Occipital lobe (tissue), 2 donors: ENCODE measurements around the gene PLEKHB2. TPM values are rescaled to one million over a fixed set of nuclear protein-coding genes. Genes with fewer than 3 reads are reported as not detected.

Source experiments
- small RNA-seq: library from RNA; depleted of rRNA; stranded (forward); fragments of <200 nt; gene quantifications from one replicate; pipeline ENCODE3, GENCODE V24; 2014
- total RNA-seq: library from RNA; depleted of rRNA; stranded (reverse); fragments of >200 nt; gene quantifications from one replicate; pipeline ENCODE4 v1.2.3, GENCODE V29; 2014

PLEKHB2 gene
- total RNA-seq, 1 donor from 2014 or later = 100 TPM

Small RNA genes lying within 50 kb of the gene (small RNA-seq; reads per million reads assigned to genes)
- not detected for gene AC009477.1

Other genes with a start within 250 kb of the PLEKHB2 start
- 152 TPM for gene FAM168B, start 11.9 kb upstream of the PLEKHB2 start, total RNA-seq
- under 0.01 TPM for gene POTEE, start 104.2 kb downstream of the PLEKHB2 start, total RNA-seq